K562 treated with DMSO at 1 percent for 4 hours (cell line): ENCODE results near the gene LARP1. TPM values are rescaled to one million over a fixed set of nuclear protein-coding genes. Genes with fewer than 3 reads are reported as not detected.

Experiments
- total RNA-seq: library from RNA; unstranded; fragments of 300-600 nt; gene quantifications from 2 replicates; pipeline ENCODE4 v1.2.3, GENCODE V29; 2022; ENCODE audit not compliant: insufficient read depth

LARP1 gene
- total RNA-seq = 53.8 and 64.5 TPM in 2 replicates

GRCh38 chr5:154755361-154756008 is at the start of gene LARP1:
TSS of gene LARP1 (plus strand) at chr5:154755377. CDS start at chr5:154755758, 381 bp downstream.

GRCh38 chr5:154850255-154851062 is 95.3 kb downstream of the LARP1 start, which contains the start of gene FAXDC2:
TSS of gene FAXDC2 (minus strand) at chr5:154850603. CDS start at chr5:154838178, 12,425 bp downstream.

GRCh38 chr5:154858297-154858971 is 103.3 kb downstream of the LARP1 start, which contains the start of gene CNOT8:
TSS of gene CNOT8 (plus strand) at chr5:154858627. CDS start at chr5:154863279, 4,652 bp downstream.

Other genes starting within 250 kb of the LARP1 start
- gene FAXDC2, start 95.2 kb downstream of the LARP1 start, total RNA-seq = 18.4 and 23.9 TPM in 2 replicates
- 30.1 and 42.8 TPM in 2 replicates for gene CNOT8, start 103.2 kb downstream of the LARP1 start, total RNA-seq
- 4.8 and 6.2 TPM in 2 replicates for gene GEMIN5, start 182.8 kb downstream of the LARP1 start, total RNA-seq
- gene MRPL22, start 185.7 kb downstream of the LARP1 start, total RNA-seq = 44.6 and 45.7 TPM in 2 replicates